ENCODE results near the gene CKS2.
"Not testable (repeated sequence)": the region's sequence is repeated elsewhere in the genome, so short reads cannot be mapped to it uniquely, and the experiment has no call there.

DNA sequence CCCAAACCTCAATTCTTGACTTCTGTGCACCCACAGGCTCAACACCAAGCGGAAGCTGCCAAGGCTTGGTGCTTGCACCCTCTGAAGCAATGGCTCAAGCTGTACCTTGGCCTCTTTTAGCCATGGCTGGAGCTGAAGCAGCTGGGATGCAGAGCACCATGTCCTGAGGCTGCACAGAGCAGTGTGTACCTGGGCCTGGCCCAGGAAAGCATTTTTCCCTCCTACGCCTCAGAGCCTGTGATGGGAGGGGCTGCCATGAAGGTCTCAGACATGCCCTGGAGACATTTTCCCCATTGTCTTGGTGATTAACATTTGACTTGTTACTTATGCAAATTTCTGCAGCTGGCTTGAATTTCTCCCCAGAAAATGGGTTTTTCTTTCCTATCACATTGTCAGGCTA, 35.0 kb upstream of the CKS2 start:
- TF ChIP-seq EP300 (conservative IDR thresholded peaks at IDR 0.05; ENCODE audit: poor library complexity, severe bottlenecking); CTCF (IDR thresholded peaks at IDR 0.05; ENCODE audit: poor library complexity, severe bottlenecking); POLR2AphosphoS5 (IDR thresholded peaks at IDR 0.05); EZH2 (IDR thresholded peaks at IDR 0.05; ENCODE audit: borderline replicate concordance, insufficient read depth, low read length, poor library complexity, severe bottlenecking): not testable (repeated sequence)
